ENCODE data around the gene C2orf49. TPM values are rescaled to one million over a fixed set of nuclear protein-coding genes. Genes with fewer than 3 reads are reported as not detected.

Gene C2orf49
- total RNA-seq, 6 experiments from 2014 or later: 17.7 to 25.4 (median 20.0) TPM

DNA sequence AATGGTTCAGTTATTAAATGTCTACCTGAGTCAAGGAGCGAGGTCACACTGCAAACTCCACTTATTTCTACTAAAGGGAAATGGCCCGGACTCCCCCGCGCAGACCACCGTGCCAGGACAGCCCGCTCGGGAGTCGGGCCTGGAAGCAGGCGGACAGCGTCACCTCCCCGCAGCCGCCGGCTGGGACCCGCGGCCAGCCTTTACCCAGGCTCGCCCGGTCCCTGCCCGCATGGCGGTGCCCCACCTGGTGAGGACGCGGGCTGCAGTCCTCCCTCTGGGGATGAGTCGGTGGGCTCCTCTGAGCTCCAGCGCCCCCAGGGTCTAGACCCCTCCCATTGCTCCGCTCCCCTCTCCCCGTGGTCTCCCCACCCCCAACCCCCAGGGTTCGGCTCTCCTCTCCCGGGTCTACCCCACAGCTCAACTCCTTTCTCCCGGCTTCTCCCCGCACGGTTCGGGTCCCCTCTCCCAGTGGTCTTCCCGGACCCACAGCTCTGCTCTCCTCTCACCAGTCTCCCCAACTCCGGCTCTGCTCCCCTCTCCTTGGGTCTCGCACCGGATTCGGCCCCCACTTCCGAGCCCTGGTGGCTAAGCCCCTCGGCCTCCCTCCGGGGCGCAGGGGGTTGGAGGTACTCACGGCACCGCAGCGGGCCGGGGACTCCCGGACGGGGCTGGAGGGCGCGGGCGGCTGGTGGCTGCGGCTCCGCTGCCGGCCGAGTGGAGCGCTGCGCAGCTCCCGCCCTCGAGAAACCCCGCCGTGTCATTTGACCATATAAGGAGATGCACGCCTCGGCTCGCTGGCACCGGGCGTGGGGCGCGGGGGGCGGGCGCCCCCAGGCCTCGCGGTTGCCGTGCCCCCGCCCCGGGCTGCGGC lies 61.2 kb downstream of the C2orf49 start, which contains the start of gene FHL2:
Gene FHL2, minus strand, starts transcription at position 716 of the 871 bp plus-strand sequence. CDS start 12,535 bp downstream, outside the sequence.
- TF ChIP-seq, protein P1, sequence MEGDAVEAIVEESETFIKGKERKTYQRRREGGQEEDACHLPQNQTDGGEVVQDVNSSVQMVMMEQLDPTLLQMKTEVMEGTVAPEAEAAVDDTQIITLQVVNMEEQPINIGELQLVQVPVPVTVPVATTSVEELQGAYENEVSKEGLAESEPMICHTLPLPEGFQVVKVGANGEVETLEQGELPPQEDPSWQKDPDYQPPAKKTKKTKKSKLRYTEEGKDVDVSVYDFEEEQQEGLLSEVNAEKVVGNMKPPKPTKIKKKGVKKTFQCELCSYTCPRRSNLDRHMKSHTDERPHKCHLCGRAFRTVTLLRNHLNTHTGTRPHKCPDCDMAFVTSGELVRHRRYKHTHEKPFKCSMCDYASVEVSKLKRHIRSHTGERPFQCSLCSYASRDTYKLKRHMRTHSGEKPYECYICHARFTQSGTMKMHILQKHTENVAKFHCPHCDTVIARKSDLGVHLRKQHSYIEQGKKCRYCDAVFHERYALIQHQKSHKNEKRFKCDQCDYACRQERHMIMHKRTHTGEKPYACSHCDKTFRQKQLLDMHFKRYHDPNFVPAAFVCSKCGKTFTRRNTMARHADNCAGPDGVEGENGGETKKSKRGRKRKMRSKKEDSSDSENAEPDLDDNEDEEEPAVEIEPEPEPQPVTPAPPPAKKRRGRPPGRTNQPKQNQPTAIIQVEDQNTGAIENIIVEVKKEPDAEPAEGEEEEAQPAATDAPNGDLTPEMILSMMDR (IDR thresholded peaks at IDR 0.05): peak; percentile 77
- DNase-seq: peak; percentile 52
- Mint-ChIP-seq H3K27ac (peak within 1 kb of the TSS; percentile 90), H3K27me3 (ENCODE audit: insufficient read depth) (no peaks in the 10 kb centered on the region), H3K4me1 (ENCODE audit: low read depth) (peaks cover 49% of the 10 kb centered on the region), H3K9me3 (peaks cover 3% of the 10 kb centered on the region; the same call in 1 of the 2 replicates), H3K36me3 (ENCODE audit: low read depth) (peaks cover 44% of the 10 kb centered on the region), H3K4me3 (peak within 1 kb of the TSS; percentile 94)

Other genes with a start within 250 kb of the C2orf49 start
- gene GPR45, start 95.8 kb upstream of the C2orf49 start, total RNA-seq (2021; fragmentation: NEBNext Ultra II Directional; extraction: Animal tissue kit (Norgen Biotek cat#: 25700)): not detected
- gene TGFBRAP1, start 7.8 kb upstream of the C2orf49 start, total RNA-seq (2021; fragmentation: NEBNext Ultra II Directional; extraction: Animal tissue kit (Norgen Biotek cat#: 25700)): 10 to 100 TPM; 18.9 to 22.5 (median 19.8) TPM
- 100 to 1,000 TPM; 211 to 281 (median 243) TPM for gene FHL2, start 61.5 kb downstream of the C2orf49 start, total RNA-seq (2021; fragmentation: NEBNext Ultra II Directional; extraction: Animal tissue kit (Norgen Biotek cat#: 25700))

Data from HFFc6 (cell line).